GM21576 (cell line): ENCODE results near the gene PRND.
"Not testable (repeated sequence)": the region's sequence is repeated elsewhere in the genome, so short reads cannot be mapped to it uniquely, and the experiment has no call there.

Experiments
- ATAC-seq: cut with Tn5 transposase; IDR thresholded peaks from one replicate; pipeline ENCODE4 v1.9.1; 2021; ENCODE audit warnings: mild to moderate bottlenecking, moderate library complexity; ENCODE audit not compliant: unreplicated experiment

PRND gene

DNA sequence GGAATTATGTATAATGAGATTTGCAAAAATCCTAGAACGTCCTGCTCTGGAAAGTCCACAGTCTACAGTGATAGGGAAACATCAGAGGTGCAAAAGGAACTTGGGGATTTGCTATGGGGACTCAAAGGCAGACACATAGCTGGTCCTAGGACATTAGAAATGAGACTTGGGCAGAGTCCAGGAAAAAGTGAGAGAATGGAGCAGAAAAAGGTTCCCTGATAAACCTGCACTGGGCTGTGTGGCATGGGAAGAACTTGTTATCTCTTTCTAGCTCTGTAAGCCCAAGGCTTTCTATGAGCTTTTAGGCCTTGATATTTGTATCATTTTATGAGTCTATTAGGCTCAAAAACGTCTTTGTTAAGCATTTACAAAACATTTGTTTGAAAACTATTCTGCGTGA lies 15.2 kb downstream of the PRND start:
- ATAC-seq: no peak

DNA sequence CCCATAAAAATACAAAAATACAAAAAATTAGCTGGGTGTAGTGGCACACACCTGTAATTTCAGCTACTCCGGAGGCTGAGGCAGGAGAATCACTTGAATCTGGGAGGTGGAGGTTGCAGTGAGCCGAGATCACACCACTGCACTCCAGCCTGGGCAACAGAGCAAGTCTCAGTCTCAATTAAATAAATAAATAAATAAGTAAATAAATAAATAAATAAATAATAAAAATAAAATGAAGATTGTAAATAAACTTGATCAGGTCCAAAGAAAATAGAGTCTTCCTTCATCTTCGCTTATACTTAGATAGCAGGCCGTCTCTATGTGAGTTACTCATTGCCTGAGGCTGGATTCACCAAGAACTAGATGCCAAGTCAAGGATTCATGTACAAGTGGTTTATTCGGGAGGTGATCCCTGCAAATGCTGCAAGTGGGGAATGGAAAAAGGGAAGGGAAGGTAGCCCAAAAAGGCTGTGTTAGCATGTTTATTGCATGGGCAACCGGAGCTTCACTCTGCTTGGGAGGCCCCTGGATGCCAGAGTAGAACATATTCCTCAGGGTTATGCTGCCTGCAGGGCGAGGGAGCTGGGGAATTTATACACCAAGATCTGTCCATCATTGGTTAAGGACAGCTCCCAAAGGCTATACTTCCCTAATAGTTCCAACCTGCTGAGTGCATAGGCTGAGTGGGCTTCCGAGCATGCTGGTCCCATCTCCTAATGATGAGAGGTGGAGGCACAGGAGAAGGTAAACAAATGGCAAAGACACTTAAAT lies 16.3 kb downstream of the PRND start:
- no peak for ATAC-seq

- ATAC-seq: no peak
Observed at GRCh38 chr20:4740774-4741431, 19.2 kb downstream of the PRND start.

- no peak for ATAC-seq
Observed at GRCh38 chr20:4748847-4749246, 27.1 kb downstream of the PRND start.

DNA sequence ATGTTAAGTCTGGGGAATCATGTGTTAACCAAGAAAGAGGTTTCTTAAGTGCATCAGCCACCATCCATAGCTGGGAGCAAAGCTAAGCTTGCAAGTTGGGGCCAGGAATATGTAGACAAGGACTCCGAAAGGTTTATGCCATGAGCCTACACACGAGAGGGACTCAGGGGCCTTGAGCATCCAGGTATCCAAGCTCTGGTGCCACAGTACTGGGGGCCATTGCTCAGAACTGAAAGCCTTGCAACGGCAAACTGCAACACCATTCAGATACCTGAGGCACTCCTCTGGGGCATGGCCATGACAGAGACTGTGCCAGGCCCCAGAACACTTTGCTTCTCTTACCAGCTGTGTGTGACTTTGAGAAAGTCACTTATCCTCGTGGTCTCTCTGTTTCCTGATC lies 27.6 kb downstream of the PRND start:
- no peak for ATAC-seq

DNA sequence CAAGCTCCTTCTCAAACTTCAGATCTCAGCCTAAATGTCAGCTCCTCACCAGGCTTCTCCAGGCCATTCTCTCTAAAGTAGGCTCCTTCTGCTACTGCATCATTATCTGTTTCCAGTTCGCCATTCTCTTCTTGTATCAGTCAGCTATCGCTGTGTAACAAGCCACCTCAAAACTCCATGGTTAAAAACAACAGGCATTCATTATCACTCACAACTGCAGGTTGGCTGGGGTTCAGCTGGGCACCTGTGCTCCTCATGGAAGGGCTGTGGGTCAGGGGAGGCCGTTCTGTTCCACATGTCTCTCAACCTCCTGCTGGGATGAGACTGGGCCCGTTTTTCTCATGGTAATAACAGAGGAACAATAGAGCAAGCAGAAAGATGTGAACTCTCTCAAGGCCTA lies 28.7 kb downstream of the PRND start:
- no peak for ATAC-seq

GRCh38 chr20:4759100-4759884 lies 37.6 kb downstream of the PRND start:
- ATAC-seq: not testable (repeated sequence)

DNA sequence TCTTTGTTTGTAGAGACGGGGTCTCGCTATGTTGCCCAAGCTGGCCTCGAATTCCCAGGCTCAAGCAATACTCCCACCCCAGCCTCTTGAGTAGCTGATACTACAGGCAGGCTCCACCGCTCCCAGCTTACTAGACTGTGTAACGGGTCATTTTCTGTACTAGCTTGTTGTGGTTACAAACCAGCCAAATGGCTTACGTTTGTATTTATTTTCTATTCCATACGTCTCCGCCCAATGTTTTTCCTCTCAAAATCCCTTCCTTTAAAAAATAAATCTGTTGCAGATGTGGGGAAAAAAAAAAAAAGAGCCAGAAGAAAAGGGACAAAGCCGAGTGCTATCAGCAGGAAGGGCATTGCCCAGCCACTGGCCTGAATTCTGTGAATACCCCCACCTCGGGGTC lies 41.6 kb downstream of the PRND start:
- no peak for ATAC-seq

- ATAC-seq: no peak
Observed at GRCh38 chr20:4763723-4764510, 42.2 kb downstream of the PRND start.

GRCh38 chr20:4764805-4765204 lies 43.1 kb downstream of the PRND start:
- no peak for ATAC-seq

GRCh38 chr20:4765681-4766080 lies 44.0 kb downstream of the PRND start:
- no peak for ATAC-seq

GRCh38 chr20:4766631-4767030 lies 44.9 kb downstream of the PRND start:
- ATAC-seq: no peak

GRCh38 chr20:4767084-4767483 lies 45.4 kb downstream of the PRND start:
- no peak for ATAC-seq

DNA sequence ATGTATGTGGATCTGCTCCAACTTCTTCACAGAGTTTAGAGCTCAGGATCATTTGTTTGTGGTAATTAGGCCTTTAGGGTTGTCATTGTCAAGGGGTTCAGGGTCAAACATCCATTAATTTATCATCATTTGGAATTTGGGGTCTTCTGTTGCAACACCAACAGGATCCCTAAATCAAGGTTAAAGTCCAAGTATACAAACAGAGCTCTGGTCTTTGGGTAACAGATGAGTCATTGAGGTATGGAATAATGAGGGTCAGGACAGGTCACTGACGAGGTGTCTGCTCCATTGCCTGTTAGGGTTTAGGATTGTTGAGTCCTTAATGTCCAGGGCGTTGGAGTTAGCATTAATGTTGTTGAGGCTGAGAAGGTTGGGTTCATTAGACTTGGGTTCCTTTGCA lies 47.6 kb downstream of the PRND start:
- no peak for ATAC-seq

- ATAC-seq: no peak
Observed at GRCh38 chr20:4770026-4770425, 48.3 kb downstream of the PRND start.

GRCh38 chr20:4771004-4771403 lies 49.3 kb downstream of the PRND start:
- no peak for ATAC-seq

DNA sequence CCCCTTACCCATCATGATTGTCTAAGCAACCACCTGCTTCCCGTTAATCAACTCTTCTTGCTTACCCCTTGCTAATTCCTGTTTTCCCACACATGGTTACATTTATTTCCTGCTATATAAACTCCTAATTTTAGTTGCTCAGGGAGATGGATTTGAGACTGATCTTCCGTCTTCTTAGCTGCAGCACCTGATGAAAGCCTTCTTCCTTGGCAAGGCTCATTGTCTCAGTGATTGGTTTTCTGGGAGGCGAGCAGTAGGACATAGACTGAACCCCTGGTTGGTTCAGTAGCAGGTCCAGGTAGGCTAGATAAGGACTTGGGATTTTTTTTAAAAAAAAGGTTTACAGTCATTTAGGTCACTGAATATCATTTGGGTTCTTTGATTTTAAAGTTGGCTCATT lies 50.4 kb downstream of the PRND start:
- ATAC-seq: no peak

- not testable (repeated sequence) for ATAC-seq
Observed at GRCh38 chr20:4773014-4773413, 51.3 kb downstream of the PRND start.

DNA sequence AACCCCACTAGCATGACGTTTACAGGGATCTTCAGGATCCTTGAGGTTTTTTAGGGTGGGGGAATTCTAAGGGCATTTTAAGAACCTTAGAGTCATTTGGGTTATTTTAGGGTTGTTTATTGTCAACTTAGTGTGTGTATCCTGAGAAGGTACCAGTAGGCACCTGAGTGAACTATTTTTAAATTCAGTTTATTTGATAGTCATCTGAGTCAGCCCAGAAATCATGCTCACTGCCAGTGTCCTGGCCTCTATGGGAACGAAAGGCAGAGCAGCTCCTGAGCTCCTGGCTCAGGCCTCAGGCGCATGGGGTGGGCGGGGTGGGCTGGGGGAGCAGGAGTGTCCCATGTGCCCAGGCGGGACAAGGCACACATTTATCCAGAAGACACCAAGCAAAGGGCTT lies 52.0 kb downstream of the PRND start:
- no peak for ATAC-seq

GRCh38 chr20:4774207-4774606 lies 52.5 kb downstream of the PRND start:
- ATAC-seq: no peak
